GM18861 (cell line): Measurements from ENCODE around the gene KCNIP1.

Experiments used
- ATAC-seq: cut with Tn5 transposase; IDR thresholded peaks from one replicate; pipeline ENCODE4 v1.9.1; 2021; ENCODE audit not compliant: unreplicated experiment

KCNIP1 gene

DNA sequence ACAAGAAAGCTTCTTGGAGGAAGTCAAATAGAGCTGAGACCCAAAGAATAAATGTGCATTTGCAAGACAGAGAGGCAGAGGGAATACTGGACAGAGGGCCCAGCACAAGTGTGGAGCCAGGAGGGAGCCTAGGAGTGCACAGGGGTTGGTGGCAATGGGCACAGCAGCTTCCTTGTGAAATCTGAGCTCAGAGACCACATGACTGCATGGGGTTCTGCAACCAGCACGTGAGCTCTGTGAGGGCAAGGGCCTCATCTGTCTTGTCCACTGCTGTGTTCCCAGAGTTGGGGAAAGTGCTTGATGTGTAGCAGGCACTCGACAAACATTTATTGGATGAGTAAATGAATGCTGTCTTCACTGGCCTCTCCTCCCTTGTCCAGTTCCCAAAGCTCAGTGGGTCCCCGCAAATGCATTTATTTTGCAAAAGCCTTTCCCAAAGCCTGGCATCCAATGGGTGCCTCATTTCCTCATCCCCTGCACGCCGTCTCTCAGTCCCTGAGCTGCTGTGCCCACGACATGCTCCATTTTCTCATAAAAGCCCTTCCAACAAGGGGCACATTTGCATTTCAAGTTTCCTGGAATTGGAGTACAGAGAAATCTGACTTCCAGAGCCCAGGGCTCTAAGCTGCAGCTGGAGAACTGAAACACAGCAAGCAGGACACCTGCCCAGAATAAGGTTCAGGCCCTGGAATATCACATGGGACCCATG is 58.5 kb downstream of the KCNIP1 start:
- ATAC-seq = no peak

DNA sequence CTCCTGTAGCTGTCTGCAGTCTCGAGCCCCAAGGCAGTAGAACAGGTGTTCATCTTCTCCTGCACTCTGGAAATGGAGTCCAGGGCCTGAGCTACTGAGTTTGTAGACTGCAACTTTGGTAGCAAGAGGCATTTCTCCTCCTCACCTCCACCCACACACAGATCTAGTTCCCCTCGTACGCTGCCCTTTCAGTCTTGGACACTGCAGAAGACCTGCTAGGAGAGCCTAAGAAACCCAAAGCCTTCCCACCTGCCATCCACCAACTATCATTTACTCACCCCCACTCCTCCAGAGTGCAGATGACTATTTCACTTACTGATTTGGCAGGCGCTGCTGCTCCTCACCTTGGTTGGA is 59.0 kb downstream of the KCNIP1 start:
- ATAC-seq = no peak

DNA sequence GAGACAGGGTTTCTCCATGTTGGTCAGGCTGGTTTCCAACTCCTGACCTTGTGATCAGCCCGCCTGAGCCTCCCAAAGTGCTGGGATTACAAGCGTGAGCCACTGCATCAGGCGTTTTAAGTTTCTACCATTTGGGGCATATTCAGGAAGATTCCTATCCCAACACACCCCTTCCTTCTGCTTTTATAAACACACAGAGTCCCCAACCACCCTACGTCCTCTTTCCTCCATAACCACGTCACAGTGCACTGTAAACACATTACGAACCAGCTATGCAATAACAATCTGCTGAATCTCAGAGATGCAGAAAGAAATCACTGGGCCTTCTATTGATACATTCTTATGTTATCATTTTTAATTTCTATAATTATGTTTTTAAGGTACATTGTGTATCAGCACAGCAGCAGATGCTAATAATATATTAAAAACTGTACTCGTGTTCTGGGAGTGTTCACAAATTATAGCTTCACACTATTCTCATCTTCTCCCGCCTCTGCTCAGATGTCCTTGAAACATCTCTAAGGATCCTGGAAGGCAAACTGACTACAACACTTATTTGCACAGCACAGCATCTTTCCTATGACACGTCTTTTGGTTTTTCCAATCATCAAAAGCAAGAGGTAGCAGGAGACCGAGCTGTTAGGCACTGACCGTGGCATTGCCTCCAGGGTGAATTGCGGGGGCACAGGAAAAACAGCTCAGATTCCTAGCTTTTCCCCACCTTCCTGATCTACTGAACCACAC is 60.2 kb downstream of the KCNIP1 start:
- no peak for ATAC-seq

DNA sequence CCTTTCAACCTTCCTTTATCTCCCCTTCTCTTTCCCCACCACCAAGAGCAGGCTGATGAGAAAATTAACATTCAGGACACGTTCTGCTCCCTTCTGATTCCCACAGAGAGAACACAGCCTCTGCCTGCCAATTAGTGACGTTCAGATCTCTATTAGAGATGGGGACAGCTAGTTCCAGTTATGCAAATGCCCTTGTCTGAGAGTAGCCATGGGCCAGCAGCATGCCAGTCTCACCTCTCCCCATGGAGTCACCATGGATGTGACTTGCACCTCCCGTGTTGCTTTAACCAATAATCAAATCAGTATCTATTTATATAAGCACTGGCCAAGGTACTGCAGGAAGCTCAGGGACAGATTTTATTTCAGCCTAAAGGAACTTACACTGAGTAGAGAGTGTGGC is 61.3 kb downstream of the KCNIP1 start:
- no peak for ATAC-seq

DNA sequence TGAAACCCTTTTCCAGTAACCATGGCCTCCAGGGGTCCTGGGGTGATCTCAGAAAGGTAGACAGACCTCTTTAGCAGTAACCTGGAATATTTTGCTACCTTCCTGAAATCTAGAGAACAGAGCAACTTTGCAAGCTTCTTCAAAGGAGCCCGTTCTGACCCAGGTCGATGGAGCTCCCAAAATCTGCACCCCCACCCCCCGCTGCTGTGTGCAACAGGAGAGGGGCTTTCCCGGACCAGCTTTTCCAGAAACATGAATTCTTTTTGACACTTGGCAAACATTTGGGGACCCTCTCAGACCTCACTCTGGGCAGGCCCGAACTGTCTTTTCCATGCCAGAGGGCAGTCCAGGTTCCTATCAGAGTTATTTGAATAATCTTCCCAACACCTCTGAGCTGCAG is 65.3 kb downstream of the KCNIP1 start:
- no peak for ATAC-seq

DNA sequence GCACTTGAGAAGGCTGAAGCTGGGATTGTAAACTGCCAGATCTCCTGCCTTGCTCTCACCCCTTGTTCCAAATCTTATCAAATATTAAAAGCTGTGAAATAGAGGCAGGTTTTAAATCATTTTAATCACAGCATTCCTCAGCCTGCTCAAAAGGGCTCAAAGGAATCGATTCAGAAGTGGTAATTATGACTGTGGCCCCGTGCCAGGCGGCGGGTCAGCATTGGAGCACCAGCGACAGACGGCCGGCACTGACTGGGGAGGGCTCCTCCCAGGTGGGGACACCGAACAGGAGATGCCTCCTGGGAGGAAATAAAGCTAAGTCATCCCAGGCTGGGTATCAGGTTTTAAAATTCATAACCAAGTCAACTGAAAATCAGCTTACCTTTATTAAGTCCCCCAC is 66.7 kb downstream of the KCNIP1 start:
- no peak for ATAC-seq

DNA sequence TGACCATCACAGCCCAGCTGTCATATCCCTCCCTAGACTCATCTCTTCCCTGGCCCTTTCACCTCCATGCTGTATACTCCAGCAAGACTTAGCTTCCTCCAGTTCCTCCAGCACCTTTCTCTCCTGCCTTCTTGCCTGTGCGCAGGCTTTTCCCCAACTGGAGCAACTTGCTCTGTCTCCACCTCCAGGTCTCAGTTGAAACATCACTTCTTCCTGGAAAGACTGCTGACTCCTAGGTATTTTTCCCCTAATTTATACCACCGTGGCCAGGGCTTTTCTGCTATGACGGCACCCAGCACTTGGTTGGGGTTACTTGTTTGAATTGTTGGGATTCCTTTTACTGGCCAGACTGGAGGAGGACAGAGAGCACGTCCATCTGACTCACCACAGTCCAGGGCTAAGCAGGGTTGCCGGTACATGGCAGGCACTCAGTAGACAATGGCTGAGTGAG is 67.5 kb downstream of the KCNIP1 start:
- ATAC-seq = no peak

DNA sequence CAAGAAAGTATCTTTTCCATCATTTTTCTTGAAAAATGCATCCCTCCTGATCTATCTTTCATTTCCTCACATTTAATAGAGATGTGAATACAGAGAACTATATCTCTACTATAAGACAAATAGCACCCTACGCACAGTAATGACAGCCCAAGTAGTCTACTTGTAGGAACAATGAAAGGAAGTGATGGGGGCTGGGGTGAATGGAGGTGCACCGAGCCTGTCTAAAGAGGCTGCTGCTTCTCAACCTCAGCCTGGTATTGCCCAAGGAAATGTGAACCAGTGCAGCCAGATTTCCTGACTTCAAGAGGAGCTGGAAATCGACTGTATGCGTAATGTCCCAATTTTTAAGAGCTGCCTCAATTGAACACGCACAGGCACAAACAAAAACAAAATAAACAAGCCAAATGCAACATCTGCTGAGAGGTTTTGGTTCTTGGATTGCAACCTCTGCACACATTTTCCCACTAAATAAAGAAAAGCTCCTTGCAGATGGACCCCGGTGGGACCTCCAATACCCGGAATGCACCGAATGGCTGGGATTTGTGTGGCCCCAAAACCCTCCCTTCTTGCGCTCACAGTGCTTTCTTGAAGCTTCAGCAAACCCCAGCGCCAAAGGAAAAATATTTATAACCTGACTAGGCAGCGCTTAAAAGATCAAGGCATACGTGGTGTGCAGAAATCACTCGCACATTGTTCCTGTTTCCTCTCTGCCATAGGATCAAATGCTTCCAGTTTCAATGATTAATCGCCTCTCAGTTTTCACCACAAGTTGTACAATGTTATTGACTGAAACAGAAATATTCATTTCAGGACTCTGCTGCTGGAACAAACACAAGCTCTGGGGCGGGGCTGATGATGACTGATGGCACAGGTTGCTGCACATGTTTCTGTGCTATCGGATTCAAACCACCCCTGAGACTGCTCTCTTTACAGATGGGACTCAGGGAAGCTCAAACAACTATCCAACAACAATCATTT is 68.3 kb downstream of the KCNIP1 start:
- ATAC-seq = peak; percentile 80

DNA sequence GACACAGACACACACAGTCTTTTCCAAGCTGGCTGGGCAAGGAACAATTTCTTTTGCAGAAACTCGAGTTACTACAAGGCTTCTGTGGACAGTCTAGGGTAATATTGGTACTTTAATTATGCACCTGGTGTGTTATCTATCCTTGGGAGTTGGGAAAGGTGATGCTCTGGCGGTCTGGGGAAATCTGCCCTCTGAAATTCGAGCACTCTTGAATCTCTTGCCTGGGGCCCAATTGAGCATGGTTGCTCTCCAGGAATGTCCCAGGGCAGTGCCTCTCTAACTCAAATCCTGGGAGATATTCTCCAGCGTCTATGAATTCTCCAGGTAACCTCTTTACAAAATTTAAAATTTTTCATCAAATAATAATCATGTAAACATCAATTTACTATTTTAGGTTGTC is 69.3 kb downstream of the KCNIP1 start:
- ATAC-seq = no peak

DNA sequence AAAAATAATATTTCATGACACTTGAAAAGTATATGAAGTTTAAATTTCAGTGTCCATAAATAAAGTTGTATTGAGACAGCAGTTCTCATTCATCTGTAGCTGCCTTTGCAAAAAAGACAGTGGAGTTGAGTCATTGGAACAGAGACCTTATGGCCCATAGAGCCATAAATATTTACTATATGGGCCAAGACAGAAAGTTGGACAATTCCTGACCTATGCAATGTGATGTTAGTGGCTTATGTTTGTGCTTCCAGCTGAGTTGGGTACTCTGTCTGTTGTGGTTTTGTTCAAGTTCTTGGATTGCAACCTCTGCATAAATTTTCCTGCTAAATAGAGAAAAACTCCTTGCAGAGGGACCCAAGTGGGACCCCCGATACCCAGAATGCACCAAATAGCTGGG is 69.8 kb downstream of the KCNIP1 start:
- no peak for ATAC-seq

DNA sequence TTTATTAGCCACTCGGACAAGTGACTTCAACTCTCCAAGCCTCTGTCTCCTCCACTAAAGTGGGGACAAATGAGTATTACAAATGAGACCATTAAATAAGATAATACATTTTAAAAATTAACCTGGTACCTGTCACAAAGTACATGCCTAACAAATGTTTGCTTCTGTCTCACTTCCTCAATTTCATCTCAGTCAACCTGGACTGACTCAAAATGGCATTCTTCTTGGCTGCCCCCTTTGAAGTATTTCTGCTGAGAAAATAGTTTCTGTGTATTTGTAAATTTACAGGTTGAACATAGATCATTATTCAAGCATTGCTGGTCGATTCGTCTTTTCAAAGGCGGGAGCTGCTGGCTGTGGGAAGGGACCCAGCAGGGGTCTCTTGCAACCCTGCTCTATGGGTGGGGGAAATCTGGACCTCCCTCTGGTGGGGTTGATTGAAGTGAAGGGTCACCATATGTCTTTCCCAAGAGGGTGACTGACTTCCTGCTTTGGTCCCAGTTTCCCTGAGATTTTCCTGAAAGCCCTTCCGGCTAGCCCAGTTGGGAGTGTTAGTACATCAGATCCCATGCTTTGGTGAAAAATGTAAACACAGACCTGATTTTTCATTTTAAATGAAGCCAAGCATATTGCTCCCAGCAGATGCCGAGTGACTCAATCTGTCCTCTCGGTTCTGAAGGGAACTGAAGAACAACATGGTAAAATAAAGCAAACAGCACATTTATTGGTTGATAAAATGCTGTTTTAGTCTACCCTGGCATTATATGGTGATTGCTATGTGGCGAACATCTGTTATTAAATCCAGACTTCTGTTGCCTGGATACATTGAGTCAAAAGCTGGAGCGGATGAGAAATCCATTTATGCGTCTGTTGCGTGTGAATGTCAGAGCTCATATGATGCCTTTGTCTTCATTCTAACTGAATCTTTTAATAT is 73.0 kb downstream of the KCNIP1 start:
- no peak for ATAC-seq

DNA sequence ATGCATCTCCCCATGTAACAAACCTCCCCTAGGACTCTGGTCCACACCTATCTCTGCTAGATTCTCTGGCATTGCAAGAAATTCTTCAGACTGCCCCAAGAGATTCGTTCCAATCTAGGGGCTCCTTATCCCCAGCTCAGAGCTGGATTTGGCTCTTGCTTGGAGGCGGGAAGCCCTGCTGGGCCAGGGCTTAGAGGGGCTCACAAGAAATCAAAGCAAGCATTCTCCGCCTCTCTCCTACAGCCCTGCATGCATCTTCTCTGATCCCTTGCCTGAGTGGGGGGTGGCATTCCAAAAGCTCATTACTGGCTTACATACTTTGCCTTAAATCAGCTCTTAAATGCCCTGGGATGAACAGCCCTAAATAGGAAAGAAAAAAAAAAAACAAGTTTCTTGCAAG is 75.8 kb downstream of the KCNIP1 start:
- no peak for ATAC-seq

DNA sequence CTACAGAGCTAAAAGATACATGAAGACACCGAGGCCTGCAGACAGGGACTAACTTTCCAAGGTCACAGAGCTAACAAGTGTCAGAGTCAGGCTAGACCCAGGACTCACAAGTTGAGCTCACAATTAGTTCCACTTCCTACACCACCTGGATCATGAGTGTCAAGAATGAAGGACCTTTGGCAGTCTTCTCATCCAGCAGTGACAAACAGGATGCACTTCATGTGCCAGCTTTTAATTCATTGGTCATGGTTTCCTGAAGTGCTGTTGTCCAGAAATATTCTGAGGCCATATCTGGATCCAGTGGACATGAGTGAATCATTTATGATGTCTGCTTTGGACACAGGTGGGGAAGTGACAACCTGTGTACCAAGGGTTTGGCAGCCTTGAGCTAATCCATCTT is 77.4 kb downstream of the KCNIP1 start:
- no peak for ATAC-seq

DNA sequence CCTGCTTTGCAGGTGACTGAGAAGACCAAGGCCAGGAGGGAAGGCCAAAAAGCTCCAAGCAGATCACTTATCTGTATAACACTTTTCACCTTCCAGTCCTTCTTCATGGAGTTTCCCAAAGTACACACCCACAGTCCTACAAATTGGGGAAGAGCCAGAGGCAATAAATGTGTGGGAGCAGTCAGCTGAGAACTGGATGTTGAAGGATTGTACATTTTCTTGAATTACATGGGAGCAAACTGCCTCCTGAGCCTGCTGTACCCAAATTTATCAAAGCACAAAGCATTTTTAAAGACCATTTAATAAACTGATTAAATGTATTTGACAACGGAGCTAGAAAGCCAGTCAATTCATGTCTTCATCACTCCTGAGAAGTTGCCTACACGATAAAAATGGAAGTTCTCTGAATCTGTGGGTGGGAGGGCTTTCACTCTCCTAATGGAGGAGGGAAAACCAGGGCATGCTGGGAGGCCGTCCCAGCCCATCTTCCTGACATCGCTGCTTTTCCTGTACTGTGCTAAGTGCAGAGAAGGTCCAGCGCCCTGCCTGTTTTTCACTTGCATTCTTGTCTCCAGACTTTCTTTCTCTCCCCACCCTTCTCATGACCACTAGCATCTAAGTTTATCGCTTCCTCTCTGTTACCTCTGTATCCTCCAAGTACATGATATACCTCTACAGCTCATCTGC is 79.0 kb downstream of the KCNIP1 start:
- no peak for ATAC-seq

DNA sequence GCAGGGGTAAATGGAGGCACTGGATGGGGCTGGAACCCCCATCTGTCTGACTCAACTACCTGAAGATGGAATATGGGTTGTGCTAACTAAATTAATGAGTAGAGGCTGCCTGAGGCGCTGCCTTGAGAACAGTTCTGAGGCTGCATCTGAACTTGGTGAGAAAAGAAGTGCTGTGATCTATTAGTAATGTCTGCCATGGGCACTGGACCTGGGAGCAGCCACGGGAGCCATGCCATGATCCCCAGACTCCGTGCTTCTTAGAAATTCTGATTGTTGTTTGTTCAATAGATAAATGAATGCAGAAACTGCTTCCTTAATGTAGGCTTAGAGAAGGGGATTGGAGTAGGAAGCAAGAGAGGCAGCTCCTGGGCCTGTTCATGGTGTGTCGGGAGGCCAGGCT is 80.2 kb downstream of the KCNIP1 start:
- no peak for ATAC-seq

DNA sequence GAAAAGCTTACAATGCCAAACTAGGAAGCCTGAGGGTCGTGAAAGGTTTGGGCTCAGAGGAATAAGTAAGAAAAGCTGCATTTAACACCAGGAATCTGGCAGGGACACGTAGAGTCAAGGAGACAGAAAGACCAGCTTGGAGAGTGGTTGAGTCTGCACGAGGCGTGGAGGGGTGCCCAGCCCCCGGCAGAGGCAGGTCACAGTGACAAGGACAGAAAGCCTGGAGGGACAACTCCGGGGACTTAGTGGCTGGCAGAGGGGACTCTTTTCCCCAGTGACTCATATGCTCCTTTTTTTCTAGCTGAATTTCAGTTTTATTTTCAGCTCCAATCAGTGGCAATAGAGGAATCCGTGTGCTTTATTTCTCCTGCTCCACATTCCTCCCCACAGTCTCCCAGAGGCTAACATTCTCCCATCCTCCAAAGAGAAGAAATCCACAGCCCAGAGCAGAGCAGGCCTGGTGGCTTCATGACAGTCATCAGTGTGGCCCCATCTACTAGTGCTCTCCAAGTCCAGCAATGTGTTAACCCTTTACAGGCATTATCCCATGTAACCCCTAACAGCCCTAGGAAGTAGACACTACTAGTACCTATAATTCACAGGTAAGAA is 80.7 kb downstream of the KCNIP1 start:
- ATAC-seq = no peak

DNA sequence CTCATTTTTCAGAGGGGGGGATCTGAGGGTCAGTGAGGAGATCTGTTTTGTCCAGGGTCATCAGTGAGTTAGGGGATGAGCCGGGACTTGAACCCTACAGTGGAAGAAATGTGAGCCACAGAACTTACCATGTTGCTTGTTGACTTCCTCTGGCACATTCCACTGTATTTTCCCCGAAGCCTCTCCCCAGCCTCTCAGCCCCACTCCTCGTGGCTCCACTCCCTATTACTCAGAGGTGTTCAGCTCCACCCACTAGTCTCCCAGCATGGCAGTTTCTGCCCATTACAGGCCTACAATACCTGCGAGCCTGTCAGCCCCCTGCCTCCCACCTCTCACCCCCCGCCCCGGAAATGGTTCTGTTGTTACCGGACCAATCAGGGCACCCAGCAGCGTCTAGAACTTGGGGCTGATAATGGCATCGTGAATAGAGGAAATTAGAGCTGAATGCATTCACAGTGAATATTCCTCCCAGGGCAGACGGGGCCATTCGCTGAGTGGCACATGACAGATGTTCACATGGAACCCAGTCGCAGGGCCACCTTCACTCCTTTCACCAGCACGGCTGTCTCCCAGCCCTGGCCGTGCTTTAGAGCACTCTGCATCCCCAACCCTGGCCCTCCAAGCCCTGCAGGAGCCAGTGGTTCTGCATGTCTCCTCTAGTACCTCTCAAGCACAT is 81.6 kb downstream of the KCNIP1 start:
- ATAC-seq = no peak

DNA sequence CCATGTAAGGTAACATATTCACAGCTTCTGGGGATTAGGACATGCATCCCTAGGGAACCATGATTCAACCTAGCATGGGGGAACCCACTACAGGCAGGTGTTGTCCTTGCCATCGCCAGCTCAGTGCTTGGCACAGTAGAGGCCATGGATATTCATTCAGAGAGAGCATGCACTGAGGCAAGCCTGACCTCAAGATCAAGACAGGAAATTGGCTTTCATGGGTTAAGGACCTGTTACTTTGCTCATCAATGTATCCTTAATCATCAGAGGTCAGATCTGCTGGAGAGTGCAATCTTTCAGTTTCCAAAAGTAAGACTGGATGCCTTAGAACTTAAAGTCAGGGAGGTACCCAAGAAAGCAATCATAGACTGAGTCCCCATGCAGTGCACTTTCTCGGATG is 84.0 kb downstream of the KCNIP1 start:
- ATAC-seq = no peak

DNA sequence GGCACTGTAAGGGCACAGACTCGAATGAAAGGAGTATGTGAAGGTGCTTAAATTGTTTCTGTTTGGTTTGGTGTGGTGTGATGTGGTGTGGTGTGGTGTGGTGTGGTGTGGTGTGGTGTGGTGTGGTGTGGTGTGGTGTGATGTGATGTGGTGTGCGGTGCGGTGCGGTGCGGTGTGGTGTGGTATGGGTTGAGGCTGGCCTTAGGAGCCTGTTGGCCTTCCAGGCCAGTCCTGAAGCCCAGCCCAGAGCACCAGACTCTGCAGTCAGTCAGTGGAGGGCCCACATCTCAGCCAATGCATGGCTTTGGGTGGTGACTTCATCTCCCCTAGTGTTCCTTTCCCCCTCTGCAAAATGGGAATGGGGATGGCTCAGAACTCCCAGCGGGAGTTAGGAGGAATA is 85.8 kb downstream of the KCNIP1 start:
- ATAC-seq = no peak
